ENCODE results near the gene LTBP4.

LTBP4 gene

GRCh38 chr19:40617961-40618360, 16.8 kb downstream of the LTBP4 start (continued):
- TF ChIP-seq PRDM6 (tag by site-specific recombination; IDR thresholded peaks at IDR 0.05) (no peak), ATF2 (tag by site-specific recombination; IDR thresholded peaks at IDR 0.05; ENCODE audit: low read depth) (no peak), HIC1 (tag by site-specific recombination; IDR thresholded peaks at IDR 0.05) (no peak)

- no peak overlapping the region for H3K4me3 ChIP-seq (ENCODE audit: low read depth, low read length)
- no peaks in the 10 kb centered on the region for H3K9me3 ChIP-seq (ENCODE audit: control insufficient read depth, insufficient read depth, low read depth, low read length)
- H3K36me3 ChIP-seq (ENCODE audit: control insufficient read depth in 2 of 2, insufficient read depth in 1 of 2, low read length in 2 of 2), result peaks cover 18% of the 10 kb centered on the region in 2 experiments; a peak in 2 of 3 replicates
- ChIA-PET POLR2A (interaction anchor here (5.2 kb wide), 1 partner anchor 10 kb away, joined by 61 read pairs; no protein-coding TSS in a partner anchor), CTCF (interaction anchor here (0.5 to 11.0 kb wide), 12 partner anchors 11 to 1024 kb away, joined by 3 to 236 read pairs (median 4); partner anchors contain the start of genes LTBP4 and SERTAD1)
- TF ChIP-seq ZNF701 (tag by site-specific recombination; IDR thresholded peaks at IDR 0.05), result no peak
- no peak for TF ChIP-seq ZNF132 (tag by site-specific recombination; IDR thresholded peaks at IDR 0.05; ENCODE audit: borderline replicate concordance)
- no peak for TF ChIP-seq ZNF211 (tag by site-specific recombination; IDR thresholded peaks at IDR 0.05; ENCODE audit: low read depth)
- no peak for TF ChIP-seq ZNF146 (tag by site-specific recombination; IDR thresholded peaks at IDR 0.05)
- no peak for TF ChIP-seq SALL2 (tag by site-specific recombination; IDR thresholded peaks at IDR 0.05; ENCODE audit: borderline replicate concordance)
- TF ChIP-seq ZSCAN30 (tag by site-specific recombination; IDR thresholded peaks at IDR 0.05), result peak; percentile 99
- no peak for TF ChIP-seq ZFP37 (tag by site-specific recombination; IDR thresholded peaks at IDR 0.05)
- H3K27ac ChIP-seq (ENCODE audit: extremely low read depth, low read depth, low read length), result no peak overlapping the region
- peaks cover 23% of the 10 kb centered on the region for H3K4me1 ChIP-seq (ENCODE audit: control insufficient read depth, insufficient read depth, low read length)
Measured at GRCh38 chr19:40619333-40620160, 18.4 kb downstream of the LTBP4 start.

- H3K36me3 ChIP-seq (ENCODE audit: control insufficient read depth in 2 of 2, insufficient read depth in 1 of 2, low read length in 2 of 2), result peaks cover 18% of the 10 kb centered on the region in 2 experiments; a peak in 2 of 3 replicates
- CTCF ChIA-PET, result interaction anchor here (0.6 to 11.0 kb wide), 10 partner anchors 13 to 1023 kb away, joined by 3 to 236 read pairs (median 5); partner anchors contain the start of genes LTBP4 and SERTAD1
- TF ChIP-seq ZNF785 (tag by site-specific recombination; IDR thresholded peaks at IDR 0.05), result no peak
- TF ChIP-seq ZNF362 (tag by site-specific recombination; IDR thresholded peaks at IDR 0.05), result peak; percentile 96
- no peak for TF ChIP-seq ZNF660 (tag by site-specific recombination; IDR thresholded peaks at IDR 0.05)
- no peak for TF ChIP-seq ZNF518A (tag by site-specific recombination; conservative IDR thresholded peaks at IDR 0.05; ENCODE audit: low read depth)
- TF ChIP-seq ZNF704 (tag by site-specific recombination; IDR thresholded peaks at IDR 0.05), result no peak
Measured at GRCh38 chr19:40620161-40620485, 19.0 kb downstream of the LTBP4 start.

More at GRCh38 chr19:40620161-40620485, 19.0 kb downstream of the LTBP4 start:
- Histone ChIP-seq H3K9me3 (ENCODE audit: control insufficient read depth, insufficient read depth, low read depth, low read length) (no peaks in the 10 kb centered on the region), H3K27ac (ENCODE audit: extremely low read depth, low read depth, low read length) (no peak overlapping the region), H3K4me1 (ENCODE audit: control insufficient read depth, insufficient read depth, low read length) (peaks cover 21% of the 10 kb centered on the region), H3K4me3 (ENCODE audit: low read depth, low read length) (no peak overlapping the region)
- POLR2A ChIA-PET, result interaction anchor here (0.7 to 5.2 kb wide), 2 partner anchors 11 to 1261 kb away, joined by 4 to 61 read pairs; no protein-coding TSS in a partner anchor
